Stomach (tissue), 9 donors: ENCODE data around the gene PYURF. TPM values are rescaled to one million over a fixed set of nuclear protein-coding genes. Genes with fewer than 3 reads are reported as not detected.

Source experiments
- DNase-seq, 2 donors: peaks; one replicate each; pipeline versions ENCODE4 v3.0.0 to v3.0.0-alpha.2; 2013 to 2019
- H3K27ac ChIP-seq, 5 donors: fragments of 200-600 bp in 4 of 5; sonication (generic) in 4 of 5; one replicate each; pipeline ENCODE4 v1.5.1; 2013 to 2019; ENCODE audit warnings: mild to moderate bottlenecking in 1 of 5, moderate library complexity in 1 of 5
- H3K27me3 ChIP-seq, 3 donors: fragments of 200-600 bp; sonication (generic); one replicate each; pipeline ENCODE4 v1.5.1; 2017 to 2019; ENCODE audit warnings: mixed run types in 1 of 3
- H3K36me3 ChIP-seq, 4 donors: fragments of 200-600 bp; sonication (generic); 1 replicate in 3 of 4; 2 replicates in 1 of 4; pipeline ENCODE4 v1.5.1; 2016 to 2019
- H3K4me1 ChIP-seq, 4 donors: fragments of 200-600 bp; sonication (generic); one replicate each; pipeline ENCODE4 v1.5.1; 2016 to 2019
- H3K4me3 ChIP-seq, 4 donors: fragments of 200-600 bp; sonication (generic) in 3 of 4; one replicate each; pipeline ENCODE4 v1.5.1; 2016 to 2019; ENCODE audit warnings: mild to moderate bottlenecking in 1 of 4
- H3K9me3 ChIP-seq, 4 donors: fragments of 200-600 bp; sonication (generic); one replicate each; pipeline ENCODE4 v1.5.1; 2016 to 2019
- EP300 ChIP-seq: sonication (generic); formaldehyde crosslinking; IDR thresholded peaks from one replicate; pipeline ENCODE4 v1.6.1; 2017; ENCODE audit warnings: antibody characterized with exemption
- POLR2A ChIP-seq, 4 donors: fragments of 450-650 bp; IDR thresholded peaks; one replicate each; pipeline ENCODE4 v1.6.1; 2016; ENCODE audit warnings: antibody characterized with exemption in 4 of 4, control low read depth in 2 of 4, mild to moderate bottlenecking in 1 of 4, moderate library complexity in 1 of 4
- POLR2AphosphoS5 ChIP-seq, 3 donors: sonication (generic); formaldehyde crosslinking; IDR thresholded peaks; one replicate each; pipeline ENCODE4 v1.6.1; 2016; ENCODE audit warnings: antibody characterized with exemption in 3 of 3
- WGBS, 5 donors: extraction: QIAGEN DNeasy Blood & Tissue Kit in 3 of 5; methylation state at CpG; one replicate each; pipeline versions ENCODE4 v1.1.5 to v1.1.7; 2013 to 2018; 5-methylcytosine and 5-hydroxymethylcytosine counted together
- intact Hi-C: fragments of 100-400 bp; cut with DNase I; formaldehyde crosslinking; loops from one replicate; pipeline ENCODE4 v1.15.1; 2023; ENCODE audit warnings: low total_unique reads
- polyA plus RNA-seq, 3 donors: library from polyadenylated mRNA; stranded (reverse); fragments of 200-250 nt; gene quantifications; one replicate each; pipeline ENCODE4 v1.2.3, GENCODE V29; 2013
- total RNA-seq, 5 donors: library from RNA; depleted of rRNA; stranded (reverse); fragments of >200 nt; gene quantifications; one replicate each; pipeline versions ENCODE4 v1.1.0 to v1.2.3, GENCODE V29; 2014 to 2016
- TF ChIP-seq, protein P1 (sequence below), 7 experiments: fragments of 450-650 bp in 4 of 7; fragments of 200-600 bp in 3 of 7; sonication (generic) in 3 of 7; IDR thresholded peaks; one replicate each; pipeline ENCODE4 v1.5.1; 2016 to 2019; ENCODE audit warnings: antibody characterized with exemption in 7 of 7, control low read depth in 2 of 7, mild to moderate bottlenecking in 1 of 7
- donor health status: healthy with polysubstance abuse.
- donor health status: Bipolar disorder and iron deficiency.
- donor health status: healthy.

PYURF gene
- total and polyA plus RNA-seq, 8 donors: 11.7 to 296 (median 94.5) TPM

GRCh38 chr4:88533088-88533790, 9.7 kb upstream of the PYURF start:
- intact Hi-C loops: loop anchor here (10.0 kb wide), 2 partner anchors 52 to 122 kb away; no protein-coding TSS in a partner anchor
- H3K4me1 ChIP-seq: no peaks in the 10 kb centered on the region
- H3K27me3 ChIP-seq: no peaks in the 10 kb centered on the region
- 81 to 87% (median 83%) methylated on average over 6 of the region's 6 CpGs for WGBS, 5 donors
- TF ChIP-seq, protein P1, sequence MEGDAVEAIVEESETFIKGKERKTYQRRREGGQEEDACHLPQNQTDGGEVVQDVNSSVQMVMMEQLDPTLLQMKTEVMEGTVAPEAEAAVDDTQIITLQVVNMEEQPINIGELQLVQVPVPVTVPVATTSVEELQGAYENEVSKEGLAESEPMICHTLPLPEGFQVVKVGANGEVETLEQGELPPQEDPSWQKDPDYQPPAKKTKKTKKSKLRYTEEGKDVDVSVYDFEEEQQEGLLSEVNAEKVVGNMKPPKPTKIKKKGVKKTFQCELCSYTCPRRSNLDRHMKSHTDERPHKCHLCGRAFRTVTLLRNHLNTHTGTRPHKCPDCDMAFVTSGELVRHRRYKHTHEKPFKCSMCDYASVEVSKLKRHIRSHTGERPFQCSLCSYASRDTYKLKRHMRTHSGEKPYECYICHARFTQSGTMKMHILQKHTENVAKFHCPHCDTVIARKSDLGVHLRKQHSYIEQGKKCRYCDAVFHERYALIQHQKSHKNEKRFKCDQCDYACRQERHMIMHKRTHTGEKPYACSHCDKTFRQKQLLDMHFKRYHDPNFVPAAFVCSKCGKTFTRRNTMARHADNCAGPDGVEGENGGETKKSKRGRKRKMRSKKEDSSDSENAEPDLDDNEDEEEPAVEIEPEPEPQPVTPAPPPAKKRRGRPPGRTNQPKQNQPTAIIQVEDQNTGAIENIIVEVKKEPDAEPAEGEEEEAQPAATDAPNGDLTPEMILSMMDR (IDR thresholded peaks at IDR 0.05): no peak
- no peak for TF ChIP-seq EP300
- TF ChIP-seq POLR2A (IDR thresholded peaks at IDR 0.05): no peak
- TF ChIP-seq POLR2AphosphoS5 (IDR thresholded peaks at IDR 0.05): no peak
- H3K36me3 ChIP-seq: no peaks in the 10 kb centered on the region
- no peaks in the 10 kb centered on the region for H3K9me3 ChIP-seq
- DNase-seq: no peak
- no peak overlapping the region for H3K4me3 ChIP-seq
- no peak overlapping the region for H3K27ac ChIP-seq

DNA sequence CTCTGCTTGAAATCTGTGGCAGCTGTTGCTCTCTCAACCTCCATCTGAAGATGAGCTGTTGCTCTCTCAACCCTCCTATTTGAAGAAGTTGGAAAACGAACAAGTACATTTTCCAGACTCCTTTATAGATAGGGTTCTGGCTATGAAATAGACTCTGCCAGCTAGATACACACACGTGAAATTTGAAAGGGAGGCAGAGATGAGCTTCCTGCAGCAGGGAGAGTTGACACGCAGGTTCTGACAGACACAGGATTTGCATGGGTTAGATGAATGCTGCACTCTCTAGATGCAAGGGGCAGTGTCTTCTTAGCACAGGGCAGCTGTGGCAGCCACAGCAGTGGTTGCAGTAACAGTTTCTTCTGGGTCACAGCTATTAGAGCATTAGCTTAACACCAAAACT, 8.0 kb upstream of the PYURF start:
- no peak for TF ChIP-seq POLR2AphosphoS5 (IDR thresholded peaks at IDR 0.05)
- no peak for TF ChIP-seq POLR2A (IDR thresholded peaks at IDR 0.05)
- TF ChIP-seq, protein P1 (IDR thresholded peaks at IDR 0.05): no peak
- TF ChIP-seq EP300: no peak
- Histone ChIP-seq H3K27ac (no peak overlapping the region), H3K36me3 (no peaks in the 10 kb centered on the region), H3K4me1 (peaks cover 0 to 2% (median 1%) of the 10 kb centered on the region in 4 donors), H3K4me3 (no peak overlapping the region), H3K27me3 (no peaks in the 10 kb centered on the region), H3K9me3 (no peaks in the 10 kb centered on the region)
- 65 to 77% (median 71%) methylated on average over 3 of the region's 3 CpGs for WGBS, 5 donors
- DNase-seq: no peak
- intact Hi-C loops: loop anchor here (10.0 kb wide), 2 partner anchors 53 to 123 kb away; no protein-coding TSS in a partner anchor

DNA sequence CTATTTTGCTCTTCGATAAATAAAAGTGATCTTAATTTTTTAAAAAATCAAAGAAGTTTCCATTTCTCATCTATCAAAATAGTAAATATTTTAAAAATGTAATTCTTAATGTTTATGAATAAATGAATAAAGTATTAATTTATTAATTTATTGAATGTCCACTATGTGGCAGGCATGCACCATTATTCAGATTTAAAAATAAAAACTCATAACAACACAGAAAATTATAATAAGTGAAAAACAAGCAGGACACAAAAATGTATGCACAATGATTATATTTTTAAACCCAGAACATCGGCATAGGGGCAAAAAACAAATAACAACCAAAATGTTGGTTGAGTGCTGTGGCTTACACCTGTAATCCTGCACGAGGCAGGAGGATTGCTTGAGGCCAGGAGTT, 5.3 kb upstream of the PYURF start:
- H3K36me3 ChIP-seq: no peaks in the 10 kb centered on the region
- intact Hi-C loops: loop anchor here (10.0 kb wide), 1 partner anchor 244 kb away; the partner anchor contains the start of gene PPM1K
- no peak for DNase-seq
- peaks cover 7 to 25% (median 13%) of the 10 kb centered on the region in 4 donors for H3K4me1 ChIP-seq
- TF ChIP-seq POLR2A (IDR thresholded peaks at IDR 0.05) (no peak), POLR2AphosphoS5 (IDR thresholded peaks at IDR 0.05) (no peak), EP300 (no peak)
- TF ChIP-seq, protein P1 (IDR thresholded peaks at IDR 0.05): no peak
- no peaks in the 10 kb centered on the region for H3K27me3 ChIP-seq
- no peaks in the 10 kb centered on the region for H3K9me3 ChIP-seq
- WGBS, 5 donors: 86 to 94% (median 89%) methylated on average over 3 of the region's 3 CpGs
- H3K4me3 ChIP-seq: no peak overlapping the region
- no peak overlapping the region for H3K27ac ChIP-seq

DNA sequence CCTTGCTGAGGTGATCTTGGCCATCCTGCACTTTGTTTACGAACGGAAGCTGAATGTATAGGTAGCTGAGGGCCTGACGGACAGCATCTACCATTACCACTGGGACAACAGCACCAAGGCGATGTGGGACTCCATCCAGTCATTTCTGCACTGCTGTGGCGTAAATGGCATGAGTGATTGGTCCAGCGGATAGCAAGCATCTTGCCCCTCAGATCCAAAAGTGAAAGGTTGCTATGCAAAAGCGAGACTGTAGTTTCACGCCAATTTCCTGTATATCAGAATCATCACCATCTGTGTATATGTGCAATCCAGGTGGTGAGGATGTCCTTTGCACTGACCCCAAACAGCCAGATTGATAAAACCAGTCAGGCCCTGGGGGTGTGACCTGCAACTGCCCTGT, 4.2 kb upstream of the PYURF start:
- Histone ChIP-seq H3K27ac (no peak overlapping the region), H3K27me3 (no peaks in the 10 kb centered on the region), H3K36me3 (no peaks in the 10 kb centered on the region), H3K4me3 (no peak overlapping the region), H3K4me1 (peaks cover 9 to 26% (median 14%) of the 10 kb centered on the region in 4 donors), H3K9me3 (no peaks in the 10 kb centered on the region)
- intact Hi-C loops: loop anchor here (10.0 kb wide), 1 partner anchor 243 kb away; the partner anchor contains the start of gene PPM1K
- no peak for TF ChIP-seq EP300
- TF ChIP-seq, protein P1 (IDR thresholded peaks at IDR 0.05): no peak
- no peak for TF ChIP-seq POLR2A (IDR thresholded peaks at IDR 0.05)
- no peak for TF ChIP-seq POLR2AphosphoS5 (IDR thresholded peaks at IDR 0.05)
- WGBS, 5 donors: 87 to 94% (median 90%) methylated on average over 8 of the region's 8 CpGs
- no peak for DNase-seq
